ENCODE measurements around the gene NELL2.
A peak's percentile ranks its signal among the peaks of the same experiment; 100 is the strongest.
"Not testable (repeated sequence)": the region's sequence is repeated elsewhere in the genome, so short reads cannot be mapped to it uniquely, and the experiment has no call there.

The NELL2 gene

GRCh38 chr12:44835641-44836379, 40.3 kb downstream of the NELL2 start:
- Mint-ChIP-seq H3K9me3 (no peaks in the 10 kb centered on the region), H3K36me3 (no peaks in the 10 kb centered on the region), H3K4me3 (no peak overlapping the region), H3K27me3 (peaks cover 1% of the 10 kb centered on the region), H3K4me1 (no peaks in the 10 kb centered on the region), H3K27ac (no peak overlapping the region)
- ATAC-seq (ENCODE audit: low read depth): no peak
- no peak for DNase-seq (ENCODE audit: low spot score in 2 of 2)

GRCh38 chr12:44834996-44835395, 41.1 kb downstream of the NELL2 start:
- not testable (repeated sequence) for H3K4me1 Mint-ChIP-seq; H3K27me3 Mint-ChIP-seq; H3K36me3 Mint-ChIP-seq; ATAC-seq (ENCODE audit: low read depth); H3K4me3 Mint-ChIP-seq; DNase-seq (ENCODE audit: low spot score in 2 of 2); H3K27ac Mint-ChIP-seq; H3K9me3 Mint-ChIP-seq

GRCh38 chr12:44833561-44833960, 42.6 kb downstream of the NELL2 start:
- DNase-seq (ENCODE audit: low spot score in 2 of 2) (no peak), ATAC-seq (ENCODE audit: low read depth) (no peak)
- H3K27me3 Mint-ChIP-seq: peaks cover 1% of the 10 kb centered on the region
- H3K36me3 Mint-ChIP-seq: no peaks in the 10 kb centered on the region
- H3K4me1 Mint-ChIP-seq: no peaks in the 10 kb centered on the region
- no peaks in the 10 kb centered on the region for H3K9me3 Mint-ChIP-seq
- no peak overlapping the region for H3K4me3 Mint-ChIP-seq
- no peak overlapping the region for H3K27ac Mint-ChIP-seq

GRCh38 chr12:44830566-44831055, 45.5 kb downstream of the NELL2 start:
- Mint-ChIP-seq H3K4me3 (no peak overlapping the region), H3K27me3 (peaks cover 1% of the 10 kb centered on the region), H3K4me1 (peaks cover 3% of the 10 kb centered on the region), H3K27ac (no peak overlapping the region), H3K36me3 (no peaks in the 10 kb centered on the region), H3K9me3 (no peaks in the 10 kb centered on the region)
- ATAC-seq (ENCODE audit: low read depth) (no peak), DNase-seq (ENCODE audit: low spot score in 2 of 2) (no peak)

- no peak overlapping the region for H3K4me3 Mint-ChIP-seq
- H3K27ac Mint-ChIP-seq: no peak overlapping the region
- H3K36me3 Mint-ChIP-seq: no peaks in the 10 kb centered on the region
- no peaks in the 10 kb centered on the region for H3K27me3 Mint-ChIP-seq
- ATAC-seq (ENCODE audit: low read depth): no peak
- H3K4me1 Mint-ChIP-seq: peaks cover 3% of the 10 kb centered on the region
- no peaks in the 10 kb centered on the region for H3K9me3 Mint-ChIP-seq
- DNase-seq (ENCODE audit: low spot score in 2 of 2): no peak
These were observed 47.1 kb downstream of the NELL2 start for GRCh38 chr12:44829045-44829444.

- Mint-ChIP-seq H3K4me3 (no peak overlapping the region), H3K4me1 (peaks cover 3% of the 10 kb centered on the region), H3K27ac (no peak overlapping the region), H3K27me3 (no peaks in the 10 kb centered on the region), H3K9me3 (no peaks in the 10 kb centered on the region), H3K36me3 (no peaks in the 10 kb centered on the region)
- ATAC-seq (ENCODE audit: low read depth) (no peak), DNase-seq (ENCODE audit: low spot score in 2 of 2) (no peak)
These were observed 48.2 kb downstream of the NELL2 start for GRCh38 chr12:44827832-44828438.

- H3K9me3 Mint-ChIP-seq; H3K27ac Mint-ChIP-seq; H3K4me1 Mint-ChIP-seq; H3K27me3 Mint-ChIP-seq; H3K4me3 Mint-ChIP-seq; DNase-seq (ENCODE audit: low spot score in 2 of 2); H3K36me3 Mint-ChIP-seq; ATAC-seq (ENCODE audit: low read depth): not testable (repeated sequence)
These were observed 54.4 kb downstream of the NELL2 start for GRCh38 chr12:44821702-44822101.

- no peak for ATAC-seq (ENCODE audit: low read depth)
- Mint-ChIP-seq H3K36me3 (no peaks in the 10 kb centered on the region), H3K4me1 (peaks cover 5% of the 10 kb centered on the region), H3K9me3 (no peaks in the 10 kb centered on the region), H3K27ac (no peak overlapping the region), H3K27me3 (no peaks in the 10 kb centered on the region), H3K4me3 (no peak overlapping the region)
- DNase-seq (ENCODE audit: low spot score in 2 of 2): no peak
These were observed 56.2 kb downstream of the NELL2 start for GRCh38 chr12:44819884-44820283.

- Mint-ChIP-seq H3K27me3 (no peaks in the 10 kb centered on the region), H3K4me3 (no peak overlapping the region), H3K27ac (no peak overlapping the region), H3K36me3 (no peaks in the 10 kb centered on the region), H3K4me1 (peaks cover 5% of the 10 kb centered on the region), H3K9me3 (no peaks in the 10 kb centered on the region)
- ATAC-seq (ENCODE audit: low read depth) (no peak), DNase-seq (ENCODE audit: low spot score in 2 of 2) (no peak)
These were observed 58.4 kb downstream of the NELL2 start for GRCh38 chr12:44817687-44818086.

- H3K27me3 Mint-ChIP-seq: no peaks in the 10 kb centered on the region
- peaks cover 5% of the 10 kb centered on the region for H3K4me1 Mint-ChIP-seq
- ATAC-seq (ENCODE audit: low read depth): no peak
- H3K36me3 Mint-ChIP-seq: no peaks in the 10 kb centered on the region
- no peak overlapping the region for H3K27ac Mint-ChIP-seq
- DNase-seq (ENCODE audit: low spot score in 2 of 2): no peak
- no peak overlapping the region for H3K4me3 Mint-ChIP-seq
- no peaks in the 10 kb centered on the region for H3K9me3 Mint-ChIP-seq
These were observed 59.6 kb downstream of the NELL2 start for GRCh38 chr12:44816446-44817017.

- peak; percentile 43 for ATAC-seq (ENCODE audit: low read depth)
- H3K27me3 Mint-ChIP-seq: no peaks in the 10 kb centered on the region
- no peak for DNase-seq (ENCODE audit: low spot score in 2 of 2)
- no peak overlapping the region for H3K4me3 Mint-ChIP-seq
- no peak overlapping the region for H3K27ac Mint-ChIP-seq
- H3K36me3 Mint-ChIP-seq: no peaks in the 10 kb centered on the region
- no peaks in the 10 kb centered on the region for H3K9me3 Mint-ChIP-seq
- H3K4me1 Mint-ChIP-seq: no peaks in the 10 kb centered on the region
These were observed 64.1 kb downstream of the NELL2 start for GRCh38 chr12:44812062-44812461.

- H3K27me3 Mint-ChIP-seq: peaks cover 1% of the 10 kb centered on the region
- H3K9me3 Mint-ChIP-seq: no peaks in the 10 kb centered on the region
- ATAC-seq (ENCODE audit: low read depth) (no peak), DNase-seq (ENCODE audit: low spot score in 2 of 2) (no peak)
- H3K4me3 Mint-ChIP-seq: no peak overlapping the region
- no peak overlapping the region for H3K27ac Mint-ChIP-seq
- H3K4me1 Mint-ChIP-seq: no peaks in the 10 kb centered on the region
- H3K36me3 Mint-ChIP-seq: no peaks in the 10 kb centered on the region
These were observed 72.0 kb downstream of the NELL2 start for GRCh38 chr12:44804068-44804467.

GRCh38 chr12:44795970-44796369, 80.1 kb downstream of the NELL2 start:
- Mint-ChIP-seq H3K27me3 (peaks cover 5% of the 10 kb centered on the region), H3K4me1 (no peaks in the 10 kb centered on the region), H3K4me3 (no peak overlapping the region), H3K9me3 (peaks cover 3% of the 10 kb centered on the region), H3K27ac (no peak overlapping the region), H3K36me3 (peaks cover 2% of the 10 kb centered on the region)
- ATAC-seq (ENCODE audit: low read depth): no peak
- DNase-seq (ENCODE audit: low spot score in 2 of 2): no peak

- Mint-ChIP-seq H3K27me3 (peaks cover 6% of the 10 kb centered on the region), H3K4me1 (no peaks in the 10 kb centered on the region), H3K4me3 (no peak overlapping the region), H3K36me3 (peaks cover 2% of the 10 kb centered on the region), H3K27ac (no peak overlapping the region), H3K9me3 (peaks cover 8% of the 10 kb centered on the region)
- no peak for ATAC-seq (ENCODE audit: low read depth)
- DNase-seq (ENCODE audit: low spot score in 2 of 2): no peak
These were observed 87.4 kb downstream of the NELL2 start for GRCh38 chr12:44788731-44789130.

Data from memory B cell (primary cell).